HS-27A (cell line): ENCODE results near the gene NKAIN4.

ENCODE experiments used
- DNase-seq: peaks from one replicate; pipeline ENCODE4 v3.0.0-alpha.2; 2012; ENCODE audit warnings: low read depth, missing footprints

Gene NKAIN4

GRCh38 chr20:63287697-63288580 is 33.7 kb upstream of the NKAIN4 start:
- no peak for DNase-seq

- no peak for DNase-seq
Observed at GRCh38 chr20:63286781-63287696, 32.8 kb upstream of the NKAIN4 start.

- DNase-seq = no peak
Observed at GRCh38 chr20:63285636-63286615, 31.7 kb upstream of the NKAIN4 start.

- no peak for DNase-seq
Observed at GRCh38 chr20:63284981-63285524, 30.8 kb upstream of the NKAIN4 start.

- no peak for DNase-seq
Observed at GRCh38 chr20:63284544-63284949, 30.3 kb upstream of the NKAIN4 start.

GRCh38 chr20:63284083-63284440 is 29.8 kb upstream of the NKAIN4 start:
- DNase-seq = no peak

GRCh38 chr20:63283397-63284082 is 29.3 kb upstream of the NKAIN4 start:
- no peak for DNase-seq

- DNase-seq = no peak
Observed at GRCh38 chr20:63282946-63283345, 28.7 kb upstream of the NKAIN4 start.

- DNase-seq = no peak
Observed at GRCh38 chr20:63281742-63282665, 27.7 kb upstream of the NKAIN4 start.

- no peak for DNase-seq
Observed at GRCh38 chr20:63280929-63281545, 26.8 kb upstream of the NKAIN4 start.

GRCh38 chr20:63280371-63280770 is 26.1 kb upstream of the NKAIN4 start:
- DNase-seq = no peak

GRCh38 chr20:63279931-63280330 is 25.7 kb upstream of the NKAIN4 start:
- DNase-seq = no peak

GRCh38 chr20:63278661-63279060 is 24.4 kb upstream of the NKAIN4 start:
- no peak for DNase-seq

- no peak for DNase-seq
Observed at GRCh38 chr20:63277466-63278272, 23.4 kb upstream of the NKAIN4 start.

GRCh38 chr20:63276956-63277355 is 22.7 kb upstream of the NKAIN4 start:
- DNase-seq = no peak

- no peak for DNase-seq
Observed at GRCh38 chr20:63275825-63276224, 21.6 kb upstream of the NKAIN4 start.

GRCh38 chr20:63274381-63275228 is 20.3 kb upstream of the NKAIN4 start:
- no peak for DNase-seq
